Activated T-helper 17 cell treated with anti-CD3 and anti-CD28 coated beads, Interleukin-2, amount 50 U/mL, for 72 hours (primary cell): ENCODE measurements around the gene MAPK8. TPM values are rescaled to one million over a fixed set of nuclear protein-coding genes. Genes with fewer than 3 reads are reported as not detected.

Experiments
- ATAC-seq: fragments of 150-1000 bp; cut with Tn5 transposase; replicated peaks from 2 replicates; pipeline ENCODE4 v1.10.0; 2021; ENCODE audit warnings: mild to moderate bottlenecking, moderate library complexity
- H3K27ac Mint-ChIP-seq: one replicate; pipeline ENCODE4 v1.8.0; 2022; ENCODE audit warnings: mixed read lengths
- H3K27me3 Mint-ChIP-seq: one replicate; pipeline ENCODE4 v1.8.0; 2022; ENCODE audit warnings: mixed read lengths
- H3K36me3 Mint-ChIP-seq: one replicate; pipeline ENCODE4 v1.8.0; 2022; ENCODE audit warnings: low read depth, mild to moderate bottlenecking, mixed read lengths
- H3K4me1 Mint-ChIP-seq: one replicate; pipeline ENCODE4 v1.8.0; 2022; ENCODE audit warnings: mixed read lengths
- H3K4me3 Mint-ChIP-seq: one replicate; pipeline ENCODE4 v1.8.0; 2022; ENCODE audit warnings: mild to moderate bottlenecking, mixed read lengths
- H3K9me3 Mint-ChIP-seq: one replicate; pipeline ENCODE4 v1.8.0; 2022; ENCODE audit warnings: mixed read lengths
- total RNA-seq, 2 donors: library from RNA; stranded (reverse); gene quantifications; one replicate each; pipeline ENCODE4 v1.2.3, GENCODE V29; 2022

MAPK8 gene
- total RNA-seq, 2 donors from 2014 or later = 36.4 to 41.7 TPM

- Mint-ChIP-seq H3K9me3 (no peaks in the 10 kb centered on the region), H3K4me1 (no peaks in the 10 kb centered on the region), H3K4me3 (no peak overlapping the region), H3K27me3 (peaks cover 7% of the 10 kb centered on the region), H3K27ac (no peak overlapping the region), H3K36me3 (no peaks in the 10 kb centered on the region)
- ATAC-seq = no peak
These were observed 148.0 kb downstream of the MAPK8 start for GRCh38 chr10:48454302-48455054.

GRCh38 chr10:48455055-48455391, 148.5 kb downstream of the MAPK8 start:
- H3K4me1 Mint-ChIP-seq = no peaks in the 10 kb centered on the region
- no peak for ATAC-seq
- peaks cover 7% of the 10 kb centered on the region for H3K27me3 Mint-ChIP-seq
- no peak overlapping the region for H3K27ac Mint-ChIP-seq
- H3K4me3 Mint-ChIP-seq = no peak overlapping the region
- no peaks in the 10 kb centered on the region for H3K36me3 Mint-ChIP-seq
- H3K9me3 Mint-ChIP-seq = no peaks in the 10 kb centered on the region

GRCh38 chr10:48455392-48456151, 149.1 kb downstream of the MAPK8 start:
- no peaks in the 10 kb centered on the region for H3K36me3 Mint-ChIP-seq
- no peaks in the 10 kb centered on the region for H3K9me3 Mint-ChIP-seq
- H3K27me3 Mint-ChIP-seq = peaks cover 7% of the 10 kb centered on the region
- no peak overlapping the region for H3K4me3 Mint-ChIP-seq
- no peak for ATAC-seq
- no peak overlapping the region for H3K27ac Mint-ChIP-seq
- H3K4me1 Mint-ChIP-seq = no peaks in the 10 kb centered on the region

GRCh38 chr10:48456361-48456804, 149.9 kb downstream of the MAPK8 start:
- no peak for ATAC-seq
- H3K4me3 Mint-ChIP-seq = no peak overlapping the region
- peaks cover 7% of the 10 kb centered on the region for H3K27me3 Mint-ChIP-seq
- H3K36me3 Mint-ChIP-seq = no peaks in the 10 kb centered on the region
- H3K27ac Mint-ChIP-seq = no peak overlapping the region
- H3K9me3 Mint-ChIP-seq = no peaks in the 10 kb centered on the region
- no peaks in the 10 kb centered on the region for H3K4me1 Mint-ChIP-seq

- ATAC-seq = peak; percentile 20
- H3K9me3 Mint-ChIP-seq = no peaks in the 10 kb centered on the region
- no peak overlapping the region for H3K4me3 Mint-ChIP-seq
- H3K27me3 Mint-ChIP-seq = peaks cover 7% of the 10 kb centered on the region
- H3K4me1 Mint-ChIP-seq = no peaks in the 10 kb centered on the region
- H3K27ac Mint-ChIP-seq = no peak overlapping the region
- no peaks in the 10 kb centered on the region for H3K36me3 Mint-ChIP-seq
These were observed 150.6 kb downstream of the MAPK8 start for GRCh38 chr10:48456808-48457761.

GRCh38 chr10:48457949-48458661, 151.6 kb downstream of the MAPK8 start:
- Mint-ChIP-seq H3K36me3 (no peaks in the 10 kb centered on the region), H3K27ac (no peak overlapping the region), H3K4me3 (no peak overlapping the region), H3K27me3 (peaks cover 4% of the 10 kb centered on the region), H3K9me3 (no peaks in the 10 kb centered on the region), H3K4me1 (no peaks in the 10 kb centered on the region)
- no peak for ATAC-seq

- ATAC-seq = no peak
- Mint-ChIP-seq H3K27ac (no peak overlapping the region), H3K4me1 (no peaks in the 10 kb centered on the region), H3K9me3 (no peaks in the 10 kb centered on the region), H3K4me3 (no peak overlapping the region), H3K27me3 (peaks cover 3% of the 10 kb centered on the region), H3K36me3 (no peaks in the 10 kb centered on the region)
These were observed 152.2 kb downstream of the MAPK8 start for GRCh38 chr10:48458662-48459048.

- Mint-ChIP-seq H3K9me3 (no peaks in the 10 kb centered on the region), H3K27me3 (peaks cover 3% of the 10 kb centered on the region), H3K4me3 (no peak overlapping the region), H3K4me1 (no peaks in the 10 kb centered on the region), H3K27ac (no peak overlapping the region), H3K36me3 (no peaks in the 10 kb centered on the region)
- no peak for ATAC-seq
These were observed 153.0 kb downstream of the MAPK8 start for GRCh38 chr10:48459270-48460150.

- Mint-ChIP-seq H3K27ac (no peak overlapping the region), H3K4me1 (no peaks in the 10 kb centered on the region), H3K9me3 (no peaks in the 10 kb centered on the region), H3K27me3 (peaks cover 3% of the 10 kb centered on the region), H3K4me3 (no peak overlapping the region), H3K36me3 (no peaks in the 10 kb centered on the region)
- ATAC-seq = no peak
These were observed 153.7 kb downstream of the MAPK8 start for GRCh38 chr10:48460182-48460581.

GRCh38 chr10:48461623-48462481, 155.4 kb downstream of the MAPK8 start:
- H3K27me3 Mint-ChIP-seq = peaks cover 3% of the 10 kb centered on the region
- H3K4me3 Mint-ChIP-seq = no peak overlapping the region
- no peaks in the 10 kb centered on the region for H3K9me3 Mint-ChIP-seq
- no peaks in the 10 kb centered on the region for H3K4me1 Mint-ChIP-seq
- no peak for ATAC-seq
- no peaks in the 10 kb centered on the region for H3K36me3 Mint-ChIP-seq
- H3K27ac Mint-ChIP-seq = no peak overlapping the region

GRCh38 chr10:48462482-48463020, 156.1 kb downstream of the MAPK8 start:
- H3K27ac Mint-ChIP-seq = no peak overlapping the region
- ATAC-seq = no peak
- no peaks in the 10 kb centered on the region for H3K9me3 Mint-ChIP-seq
- no peaks in the 10 kb centered on the region for H3K36me3 Mint-ChIP-seq
- no peaks in the 10 kb centered on the region for H3K4me1 Mint-ChIP-seq
- no peak overlapping the region for H3K4me3 Mint-ChIP-seq
- no peaks in the 10 kb centered on the region for H3K27me3 Mint-ChIP-seq

GRCh38 chr10:48463318-48464003, 157.0 kb downstream of the MAPK8 start:
- Mint-ChIP-seq H3K9me3 (no peaks in the 10 kb centered on the region), H3K4me3 (no peak overlapping the region), H3K27me3 (no peaks in the 10 kb centered on the region), H3K36me3 (no peaks in the 10 kb centered on the region), H3K4me1 (no peaks in the 10 kb centered on the region), H3K27ac (no peak overlapping the region)
- no peak for ATAC-seq
